Measurements from ENCODE around the gene AOC2. TPM values are rescaled to one million over a fixed set of nuclear protein-coding genes. Genes with fewer than 3 reads are reported as not detected.

The AOC2 gene
- total and polyA plus RNA-seq, 2 of the 13 experiments (the other 11 are each of a cell fraction or from before 2014, with no cell fraction given): 1.2 to 3.3 TPM

DNA sequence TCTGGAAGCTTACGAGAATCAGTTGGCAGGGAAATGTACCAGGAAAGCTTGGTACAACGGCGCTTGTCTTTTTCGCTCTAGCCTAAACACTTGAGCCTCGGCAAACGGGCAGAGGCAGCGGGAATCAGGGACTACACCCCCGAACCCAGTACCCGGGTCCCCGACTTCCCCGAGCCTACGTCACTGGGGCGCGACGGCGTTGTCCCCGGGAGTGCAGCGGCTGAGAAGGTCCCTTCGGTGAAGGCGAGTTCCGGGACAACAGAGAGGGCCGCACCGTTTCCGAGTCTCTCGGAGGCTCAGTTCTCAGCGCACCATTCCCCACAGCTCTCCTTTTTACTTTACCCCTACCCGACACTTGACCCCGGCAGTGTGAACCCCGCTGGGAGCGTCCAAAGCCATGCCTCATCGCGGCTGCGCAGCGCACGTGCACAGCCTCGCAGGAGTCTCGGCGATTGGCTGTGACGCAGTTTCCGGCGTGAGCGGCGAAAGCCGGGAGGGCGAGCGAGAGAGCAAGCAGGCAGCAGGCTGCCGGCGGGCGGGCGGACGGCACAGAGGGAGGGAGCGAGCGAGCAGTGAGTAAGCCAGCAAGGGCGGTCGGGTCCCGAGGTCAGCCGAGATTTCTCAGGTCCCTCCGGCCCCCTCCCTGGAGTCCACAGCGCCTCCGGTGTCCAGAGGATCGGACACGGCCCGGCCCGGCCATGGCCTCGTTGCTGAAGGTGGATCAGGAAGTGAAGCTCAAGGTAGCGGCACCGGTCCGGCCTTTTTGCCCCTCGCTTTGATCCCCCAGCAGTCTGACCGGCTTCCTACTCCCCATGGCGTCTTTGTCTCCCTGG, 11.2 kb upstream of the AOC2 start, which contains the start of gene PSME3 (continued):
- TF ChIP-seq, protein P1, sequence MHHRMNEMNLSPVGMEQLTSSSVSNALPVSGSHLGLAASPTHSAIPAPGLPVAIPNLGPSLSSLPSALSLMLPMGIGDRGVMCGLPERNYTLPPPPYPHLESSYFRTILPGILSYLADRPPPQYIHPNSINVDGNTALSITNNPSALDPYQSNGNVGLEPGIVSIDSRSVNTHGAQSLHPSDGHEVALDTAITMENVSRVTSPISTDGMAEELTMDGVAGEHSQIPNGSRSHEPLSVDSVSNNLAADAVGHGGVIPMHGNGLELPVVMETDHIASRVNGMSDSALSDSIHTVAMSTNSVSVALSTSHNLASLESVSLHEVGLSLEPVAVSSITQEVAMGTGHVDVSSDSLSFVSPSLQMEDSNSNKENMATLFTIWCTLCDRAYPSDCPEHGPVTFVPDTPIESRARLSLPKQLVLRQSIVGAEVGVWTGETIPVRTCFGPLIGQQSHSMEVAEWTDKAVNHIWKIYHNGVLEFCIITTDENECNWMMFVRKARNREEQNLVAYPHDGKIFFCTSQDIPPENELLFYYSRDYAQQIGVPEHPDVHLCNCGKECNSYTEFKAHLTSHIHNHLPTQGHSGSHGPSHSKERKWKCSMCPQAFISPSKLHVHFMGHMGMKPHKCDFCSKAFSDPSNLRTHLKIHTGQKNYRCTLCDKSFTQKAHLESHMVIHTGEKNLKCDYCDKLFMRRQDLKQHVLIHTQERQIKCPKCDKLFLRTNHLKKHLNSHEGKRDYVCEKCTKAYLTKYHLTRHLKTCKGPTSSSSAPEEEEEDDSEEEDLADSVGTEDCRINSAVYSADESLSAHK (CRISPR knock-in tag; IDR thresholded peaks at IDR 0.05; ENCODE audit: borderline replicate concordance): peak; percentile 47; the same call in 1 of the 2 replicates
- TF ChIP-seq, protein P2, sequence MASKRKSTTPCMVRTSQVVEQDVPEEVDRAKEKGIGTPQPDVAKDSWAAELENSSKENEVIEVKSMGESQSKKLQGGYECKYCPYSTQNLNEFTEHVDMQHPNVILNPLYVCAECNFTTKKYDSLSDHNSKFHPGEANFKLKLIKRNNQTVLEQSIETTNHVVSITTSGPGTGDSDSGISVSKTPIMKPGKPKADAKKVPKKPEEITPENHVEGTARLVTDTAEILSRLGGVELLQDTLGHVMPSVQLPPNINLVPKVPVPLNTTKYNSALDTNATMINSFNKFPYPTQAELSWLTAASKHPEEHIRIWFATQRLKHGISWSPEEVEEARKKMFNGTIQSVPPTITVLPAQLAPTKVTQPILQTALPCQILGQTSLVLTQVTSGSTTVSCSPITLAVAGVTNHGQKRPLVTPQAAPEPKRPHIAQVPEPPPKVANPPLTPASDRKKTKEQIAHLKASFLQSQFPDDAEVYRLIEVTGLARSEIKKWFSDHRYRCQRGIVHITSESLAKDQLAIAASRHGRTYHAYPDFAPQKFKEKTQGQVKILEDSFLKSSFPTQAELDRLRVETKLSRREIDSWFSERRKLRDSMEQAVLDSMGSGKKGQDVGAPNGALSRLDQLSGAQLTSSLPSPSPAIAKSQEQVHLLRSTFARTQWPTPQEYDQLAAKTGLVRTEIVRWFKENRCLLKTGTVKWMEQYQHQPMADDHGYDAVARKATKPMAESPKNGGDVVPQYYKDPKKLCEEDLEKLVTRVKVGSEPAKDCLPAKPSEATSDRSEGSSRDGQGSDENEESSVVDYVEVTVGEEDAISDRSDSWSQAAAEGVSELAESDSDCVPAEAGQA (IDR thresholded peaks at IDR 0.05; ENCODE audit: low read depth): peak; percentile 92
- TF ChIP-seq, protein P2 (CRISPR knock-in tag; IDR thresholded peaks at IDR 0.05; ENCODE audit: borderline replicate concordance): peak; percentile 51; the same call in 1 of the 2 replicates
- TF ChIP-seq ZNF563 (CRISPR knock-in tag; IDR thresholded peaks at IDR 0.05) (peak; percentile 95), MIER3 (CRISPR knock-in tag; IDR thresholded peaks at IDR 0.05; ENCODE audit: borderline replicate concordance) (peak; percentile 85), KLF16 (CRISPR knock-in tag; IDR thresholded peaks at IDR 0.05) (peak in 1 of 2 experiments; percentile 92; a peak in 2 of 4 replicates), PITX1 (CRISPR knock-in tag; IDR thresholded peaks at IDR 0.05) (peak; percentile 43), SIN3B (IDR thresholded peaks at IDR 0.05; ENCODE audit: low read length) (peak; percentile 89), ZNF747 (CRISPR knock-in tag; IDR thresholded peaks at IDR 0.05; ENCODE audit: borderline replicate concordance) (no peak; the same call in 1 of the 2 replicates), AHR (CRISPR knock-in tag; IDR thresholded peaks at IDR 0.05) (peak; percentile 91; the same call in 1 of the 2 replicates), FLYWCH1 (CRISPR knock-in tag; IDR thresholded peaks at IDR 0.05) (no peak), ZNF30 (CRISPR knock-in tag; IDR thresholded peaks at IDR 0.05) (no peak), ZNF607 (CRISPR knock-in tag; IDR thresholded peaks at IDR 0.05; ENCODE audit: borderline replicate concordance) (peak; percentile 94)
- TF ChIP-seq, protein P3, sequence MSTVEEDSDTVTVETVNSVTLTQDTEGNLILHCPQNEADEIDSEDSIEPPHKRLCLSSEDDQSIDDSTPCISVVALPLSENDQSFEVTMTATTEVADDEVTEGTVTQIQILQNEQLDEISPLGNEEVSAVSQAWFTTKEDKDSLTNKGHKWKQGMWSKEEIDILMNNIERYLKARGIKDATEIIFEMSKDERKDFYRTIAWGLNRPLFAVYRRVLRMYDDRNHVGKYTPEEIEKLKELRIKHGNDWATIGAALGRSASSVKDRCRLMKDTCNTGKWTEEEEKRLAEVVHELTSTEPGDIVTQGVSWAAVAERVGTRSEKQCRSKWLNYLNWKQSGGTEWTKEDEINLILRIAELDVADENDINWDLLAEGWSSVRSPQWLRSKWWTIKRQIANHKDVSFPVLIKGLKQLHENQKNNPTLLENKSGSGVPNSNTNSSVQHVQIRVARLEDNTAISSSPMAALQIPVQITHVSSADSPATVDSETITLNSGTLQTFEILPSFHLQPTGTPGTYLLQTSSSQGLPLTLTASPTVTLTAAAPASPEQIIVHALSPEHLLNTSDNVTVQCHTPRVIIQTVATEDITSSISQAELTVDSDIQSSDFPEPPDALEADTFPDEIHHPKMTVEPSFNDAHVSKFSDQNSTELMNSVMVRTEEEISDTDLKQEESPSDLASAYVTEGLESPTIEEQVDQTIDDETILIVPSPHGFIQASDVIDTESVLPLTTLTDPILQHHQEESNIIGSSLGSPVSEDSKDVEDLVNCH (CRISPR knock-in tag; IDR thresholded peaks at IDR 0.05): 0 out of 2 replicates have a peak, but pooled peaks have one; percentile 32
- TF ChIP-seq, protein P4, sequence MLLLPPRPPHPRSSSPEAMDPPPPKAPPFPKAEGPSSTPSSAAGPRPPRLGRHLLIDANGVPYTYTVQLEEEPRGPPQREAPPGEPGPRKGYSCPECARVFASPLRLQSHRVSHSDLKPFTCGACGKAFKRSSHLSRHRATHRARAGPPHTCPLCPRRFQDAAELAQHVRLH (CRISPR knock-in tag; IDR thresholded peaks at IDR 0.05; ENCODE audit: borderline replicate concordance, low read depth): no peak; the same call in 1 of the 2 replicates
- TF ChIP-seq, protein P5, sequence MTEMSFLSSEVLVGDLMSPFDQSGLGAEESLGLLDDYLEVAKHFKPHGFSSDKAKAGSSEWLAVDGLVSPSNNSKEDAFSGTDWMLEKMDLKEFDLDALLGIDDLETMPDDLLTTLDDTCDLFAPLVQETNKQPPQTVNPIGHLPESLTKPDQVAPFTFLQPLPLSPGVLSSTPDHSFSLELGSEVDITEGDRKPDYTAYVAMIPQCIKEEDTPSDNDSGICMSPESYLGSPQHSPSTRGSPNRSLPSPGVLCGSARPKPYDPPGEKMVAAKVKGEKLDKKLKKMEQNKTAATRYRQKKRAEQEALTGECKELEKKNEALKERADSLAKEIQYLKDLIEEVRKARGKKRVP (CRISPR knock-in tag; IDR thresholded peaks at IDR 0.05): no peak

All from HepG2 (cell line).